ENCODE data around the gene OBSCN.

Gene OBSCN

GRCh38 chr1:228362141-228362883, 154.5 kb downstream of the OBSCN start:
- no peak for DNase-seq

- no peak for DNase-seq
Measured at GRCh38 chr1:228362884-228363450, 155.1 kb downstream of the OBSCN start.

GRCh38 chr1:228363686-228364067, 155.8 kb downstream of the OBSCN start:
- no peak for DNase-seq

- DNase-seq, result no peak
Measured at GRCh38 chr1:228364068-228364705, 156.3 kb downstream of the OBSCN start.

DNA sequence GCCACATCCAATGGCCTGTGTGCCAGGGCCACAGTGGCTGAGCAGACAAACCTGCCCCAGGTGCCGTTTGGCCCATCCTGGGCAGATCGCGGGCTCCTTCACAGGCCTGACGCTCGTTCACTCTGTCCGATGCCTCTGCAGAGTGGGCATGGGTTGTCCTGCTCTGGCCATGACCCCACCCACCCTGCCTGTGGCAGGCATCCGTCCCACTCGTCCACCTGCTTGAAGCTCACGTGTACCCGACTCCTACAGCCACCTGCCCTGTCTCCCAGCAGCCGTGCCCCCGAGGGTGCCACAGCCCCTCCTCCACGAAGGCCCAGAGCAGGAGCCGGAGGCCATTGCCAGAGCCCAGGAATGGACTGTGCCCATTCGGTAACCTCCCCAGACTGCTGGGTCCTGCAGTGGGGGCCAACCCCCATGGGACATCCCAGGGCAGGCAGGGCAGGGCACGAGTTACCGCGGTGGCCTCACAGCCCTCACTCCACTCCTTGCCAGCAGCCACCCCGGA, 156.9 kb downstream of the OBSCN start:
- DNase-seq, result no peak

DNA sequence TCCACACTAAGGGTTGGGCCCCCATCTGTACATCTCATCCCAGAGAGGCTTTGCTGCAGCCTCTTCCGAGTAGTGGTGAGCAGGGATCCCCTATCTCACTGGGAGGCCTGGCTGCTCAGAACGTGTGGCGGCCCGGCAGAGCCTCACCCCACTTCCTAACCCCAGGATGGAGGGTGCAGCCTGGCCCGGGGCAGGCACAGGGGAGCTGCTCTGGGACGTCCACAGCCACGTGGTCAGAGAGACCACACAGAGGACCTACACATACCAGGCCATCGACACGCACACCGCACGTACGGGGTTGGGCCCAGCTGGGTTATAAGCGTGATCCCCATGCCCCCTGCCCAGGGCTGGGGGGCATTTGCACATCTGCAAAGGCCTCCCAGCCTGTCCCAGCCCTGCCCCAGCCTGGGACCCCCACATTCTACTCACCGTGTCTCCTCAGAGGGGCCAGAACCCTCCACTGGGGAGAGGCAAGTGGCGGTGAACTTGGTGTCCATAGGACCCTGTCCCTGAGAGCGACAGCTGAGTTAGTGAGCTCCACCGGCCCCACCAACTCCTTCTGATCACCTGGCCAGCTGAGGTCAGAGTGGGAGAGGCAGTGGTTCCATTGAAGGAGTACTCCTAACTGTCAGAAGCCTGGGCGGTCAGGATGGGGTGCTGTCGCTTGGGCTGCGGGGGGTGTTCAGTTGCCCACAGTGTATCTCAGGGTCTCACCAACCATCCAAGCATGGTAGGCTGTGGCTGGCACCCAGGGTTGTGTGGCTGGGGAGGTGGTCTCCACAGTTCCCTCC, 157.6 kb downstream of the OBSCN start:
- no peak for DNase-seq

DNA sequence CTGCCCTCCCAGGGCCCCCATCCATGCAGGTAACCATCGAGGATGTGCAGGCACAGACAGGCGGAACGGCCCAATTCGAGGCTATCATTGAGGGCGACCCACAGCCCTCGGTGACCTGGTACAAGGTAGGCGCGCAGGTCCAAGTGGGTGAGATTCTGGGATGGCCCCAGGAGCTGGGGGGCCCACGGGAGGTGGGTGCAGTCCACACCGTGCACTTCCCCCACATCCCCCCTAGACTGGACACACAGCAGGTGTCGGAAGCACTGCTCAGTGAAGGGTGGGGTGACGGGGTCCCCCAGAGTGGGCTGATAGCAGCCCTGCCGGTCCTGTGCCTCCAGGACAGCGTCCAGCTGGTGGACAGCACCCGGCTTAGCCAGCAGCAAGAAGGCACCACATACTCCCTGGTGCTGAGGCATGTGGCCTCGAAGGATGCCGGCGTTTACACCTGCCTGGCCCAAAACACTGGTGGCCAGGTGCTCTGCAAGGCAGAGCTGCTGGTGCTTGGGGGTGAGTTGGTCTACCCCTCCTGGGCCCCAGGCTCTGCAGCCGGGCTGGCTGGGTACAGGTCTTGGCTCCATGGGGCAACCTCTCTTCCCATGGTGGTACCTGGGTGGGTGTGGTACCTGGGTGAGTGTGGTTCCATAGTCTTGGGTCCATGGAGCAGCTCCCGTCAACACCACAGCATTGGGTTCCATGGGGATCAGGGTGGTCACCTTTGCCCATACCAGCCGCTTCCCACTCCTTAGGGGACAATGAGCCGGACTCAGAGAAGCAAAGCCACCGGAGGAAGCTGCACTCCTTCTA, 158.4 kb downstream of the OBSCN start:
- DNase-seq, result no peak

GRCh38 chr1:228366866-228367741, 159.3 kb downstream of the OBSCN start:
- no peak for DNase-seq

DNA sequence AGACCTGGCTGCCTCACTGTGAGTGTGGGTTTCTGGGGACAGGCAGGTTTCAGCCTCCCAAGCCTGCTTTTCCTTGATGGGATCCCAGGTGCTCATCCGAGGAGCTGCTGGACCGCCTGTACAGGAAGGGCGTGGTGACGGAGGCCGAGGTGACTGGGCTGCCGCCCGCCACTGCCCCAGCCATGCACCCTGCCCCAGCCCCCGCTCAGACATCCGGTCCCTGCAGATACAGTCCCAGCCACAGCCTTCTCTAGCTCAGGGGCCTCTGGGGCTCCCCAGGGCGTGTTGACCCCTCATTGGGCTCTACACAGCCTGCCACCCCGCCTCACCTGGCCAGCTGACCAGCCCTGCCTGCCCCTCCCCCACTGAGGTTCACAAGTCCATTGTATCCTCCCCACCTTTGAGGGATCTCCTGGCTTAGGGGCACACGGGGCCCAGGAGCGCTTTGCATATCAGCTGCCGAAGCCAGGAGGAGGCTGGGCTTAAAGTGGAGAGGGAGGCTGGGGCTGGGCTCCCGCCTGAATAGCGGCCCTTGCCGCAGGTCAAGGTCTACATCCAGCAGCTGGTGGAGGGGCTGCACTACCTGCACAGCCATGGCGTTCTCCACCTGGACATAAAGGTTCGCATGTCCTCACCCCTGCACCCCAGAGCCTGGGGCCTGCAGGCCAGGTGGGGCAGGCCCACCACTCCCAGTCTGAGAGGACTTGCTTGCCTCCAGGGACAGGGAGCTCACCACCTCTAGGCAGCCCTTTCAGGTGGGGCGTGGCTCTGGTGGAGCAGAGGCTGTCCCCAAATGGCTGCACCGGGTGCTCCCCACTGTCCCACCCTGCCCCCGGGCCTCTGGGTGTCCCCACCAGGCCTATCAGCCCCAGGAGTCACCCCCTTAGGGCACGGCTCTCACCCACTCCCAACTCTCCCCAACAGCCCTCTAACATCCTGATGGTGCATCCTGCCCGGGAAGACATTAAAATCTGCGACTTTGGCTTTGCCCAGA, 160.3 kb downstream of the OBSCN start:
- no peak for DNase-seq

DNA sequence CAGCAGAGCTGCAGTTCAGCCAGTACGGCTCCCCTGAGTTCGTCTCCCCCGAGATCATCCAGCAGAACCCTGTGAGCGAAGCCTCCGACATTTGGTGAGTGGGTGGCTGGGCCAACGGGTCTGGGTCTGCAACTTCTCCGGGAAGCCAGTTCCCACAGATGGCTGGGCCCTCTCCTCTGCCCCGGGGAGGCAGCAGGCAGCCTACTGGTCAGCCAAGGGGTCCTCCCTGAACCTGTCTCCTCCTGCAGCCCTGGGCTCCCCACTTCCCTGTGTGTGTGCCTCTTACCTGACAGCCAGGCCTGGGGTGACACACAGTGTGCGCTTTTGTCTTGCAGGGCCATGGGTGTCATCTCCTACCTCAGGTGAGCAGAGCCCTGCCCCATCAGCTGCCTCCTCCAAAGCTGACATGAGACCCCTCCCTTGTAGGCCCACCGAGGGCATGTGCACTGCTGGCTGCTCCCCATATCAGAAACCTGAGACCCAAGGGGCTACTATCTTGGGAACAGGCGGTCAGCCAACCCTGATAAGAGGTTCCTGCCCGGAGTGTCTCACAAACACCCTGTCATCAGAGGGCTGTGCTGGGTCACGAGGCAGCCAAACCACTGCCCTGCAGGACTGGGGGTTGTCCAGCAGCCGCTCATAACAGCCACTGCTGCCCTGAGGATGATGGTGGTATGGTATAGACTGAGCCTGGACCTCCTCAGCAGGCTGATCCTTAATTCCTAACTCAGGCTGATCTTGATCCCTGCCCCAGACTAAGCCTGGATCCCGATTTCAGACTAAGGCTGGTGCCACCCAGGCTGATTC, 161.2 kb downstream of the OBSCN start:
- DNase-seq, result no peak

DNA sequence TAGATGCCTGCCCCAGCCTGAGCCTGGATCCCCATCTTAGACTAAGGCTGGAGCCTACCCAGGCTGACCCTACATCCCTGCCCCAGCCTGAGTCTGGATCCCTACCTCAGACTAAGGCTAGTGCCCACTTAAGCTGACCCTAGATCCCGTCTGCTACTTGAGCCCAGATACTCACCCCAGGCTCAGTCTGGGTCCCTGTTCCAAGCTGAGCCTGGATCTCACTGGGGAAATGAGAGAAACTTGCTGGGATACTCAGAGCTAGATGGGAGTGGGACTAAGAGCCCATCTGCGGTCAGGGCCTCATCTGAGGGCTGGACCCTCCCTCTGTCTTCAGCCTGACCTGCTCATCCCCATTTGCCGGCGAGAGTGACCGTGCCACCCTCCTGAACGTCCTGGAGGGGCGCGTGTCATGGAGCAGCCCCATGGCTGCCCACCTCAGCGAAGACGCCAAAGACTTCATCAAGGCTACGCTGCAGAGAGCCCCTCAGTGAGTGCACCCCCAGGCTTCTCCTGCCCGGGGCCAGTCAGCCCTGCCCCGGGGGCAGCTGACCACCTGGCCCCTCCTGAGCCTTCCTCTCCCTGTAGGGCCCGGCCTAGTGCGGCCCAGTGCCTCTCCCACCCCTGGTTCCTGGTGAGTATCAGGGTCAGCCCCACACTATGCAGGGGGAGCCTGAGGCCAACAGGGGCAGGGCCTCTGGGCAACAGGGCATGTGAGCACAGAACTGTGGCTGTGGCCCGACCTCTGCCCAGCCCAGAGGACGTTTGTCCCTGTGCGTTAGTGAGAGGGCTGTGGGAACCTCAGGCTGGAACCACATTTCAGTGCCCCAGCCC, 162.0 kb downstream of the OBSCN start:
- DNase-seq, result no peak

DNA sequence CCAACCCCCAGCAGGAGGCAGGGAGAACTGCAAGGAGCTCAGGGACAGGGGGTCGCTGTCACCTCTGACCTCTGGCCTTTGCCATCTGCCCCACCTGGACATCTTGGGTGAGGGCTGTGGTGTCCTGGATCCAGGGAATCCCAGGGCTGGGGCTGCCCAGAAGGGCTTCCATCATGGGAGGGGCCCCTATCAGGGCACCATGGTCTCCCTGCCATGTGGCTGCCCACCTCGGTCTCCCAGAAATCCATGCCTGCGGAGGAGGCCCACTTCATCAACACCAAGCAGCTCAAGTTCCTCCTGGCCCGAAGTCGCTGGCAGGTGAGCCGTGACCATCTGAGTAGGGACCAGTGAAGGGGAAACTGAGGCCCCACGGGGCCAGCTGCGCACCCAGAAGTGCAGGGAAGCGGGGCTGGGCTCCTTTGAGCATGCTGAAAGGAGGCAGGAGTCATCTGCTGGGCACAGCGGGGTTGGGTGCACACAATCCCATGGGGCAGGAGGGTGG, 162.6 kb downstream of the OBSCN start:
- no peak for DNase-seq

DNA sequence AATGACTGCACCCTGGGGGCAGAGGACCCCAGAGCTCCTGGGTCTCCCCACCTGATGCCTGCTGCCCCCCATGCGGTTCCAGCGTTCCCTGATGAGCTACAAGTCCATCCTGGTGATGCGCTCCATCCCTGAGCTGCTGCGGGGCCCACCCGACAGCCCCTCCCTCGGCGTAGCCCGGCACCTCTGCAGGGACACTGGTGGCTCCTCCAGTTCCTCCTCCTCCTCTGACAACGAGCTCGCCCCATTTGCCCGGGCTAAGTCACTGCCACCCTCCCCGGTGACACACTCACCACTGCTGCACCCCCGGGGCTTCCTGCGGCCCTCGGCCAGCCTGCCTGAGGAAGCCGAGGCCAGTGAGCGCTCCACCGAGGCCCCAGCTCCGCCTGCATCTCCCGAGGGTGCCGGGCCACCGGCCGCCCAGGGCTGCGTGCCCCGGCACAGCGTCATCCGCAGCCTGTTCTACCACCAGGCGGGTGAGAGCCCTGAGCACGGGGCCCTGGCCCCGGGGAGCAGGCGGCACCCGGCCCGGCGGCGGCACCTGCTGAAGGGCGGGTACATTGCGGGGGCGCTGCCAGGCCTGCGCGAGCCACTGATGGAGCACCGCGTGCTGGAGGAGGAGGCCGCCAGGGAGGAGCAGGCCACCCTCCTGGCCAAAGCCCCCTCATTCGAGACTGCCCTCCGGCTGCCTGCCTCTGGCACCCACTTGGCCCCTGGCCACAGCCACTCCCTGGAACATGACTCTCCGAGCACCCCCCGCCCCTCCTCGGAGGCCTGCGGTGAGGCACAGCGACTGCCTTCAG, 163.3 kb downstream of the OBSCN start:
- DNase-seq, result no peak

DNA sequence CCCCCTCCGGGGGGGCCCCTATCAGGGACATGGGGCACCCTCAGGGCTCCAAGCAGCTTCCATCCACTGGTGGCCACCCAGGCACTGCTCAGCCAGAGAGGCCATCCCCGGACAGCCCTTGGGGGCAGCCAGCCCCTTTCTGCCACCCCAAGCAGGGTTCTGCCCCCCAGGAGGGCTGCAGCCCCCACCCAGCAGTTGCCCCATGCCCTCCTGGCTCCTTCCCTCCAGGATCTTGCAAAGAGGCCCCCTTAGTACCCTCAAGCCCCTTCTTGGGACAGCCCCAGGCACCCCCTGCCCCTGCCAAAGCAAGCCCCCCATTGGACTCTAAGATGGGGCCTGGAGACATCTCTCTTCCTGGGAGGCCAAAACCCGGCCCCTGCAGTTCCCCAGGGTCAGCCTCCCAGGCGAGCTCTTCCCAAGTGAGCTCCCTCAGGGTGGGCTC, 163.9 kb downstream of the OBSCN start:
- no peak for DNase-seq

DNA sequence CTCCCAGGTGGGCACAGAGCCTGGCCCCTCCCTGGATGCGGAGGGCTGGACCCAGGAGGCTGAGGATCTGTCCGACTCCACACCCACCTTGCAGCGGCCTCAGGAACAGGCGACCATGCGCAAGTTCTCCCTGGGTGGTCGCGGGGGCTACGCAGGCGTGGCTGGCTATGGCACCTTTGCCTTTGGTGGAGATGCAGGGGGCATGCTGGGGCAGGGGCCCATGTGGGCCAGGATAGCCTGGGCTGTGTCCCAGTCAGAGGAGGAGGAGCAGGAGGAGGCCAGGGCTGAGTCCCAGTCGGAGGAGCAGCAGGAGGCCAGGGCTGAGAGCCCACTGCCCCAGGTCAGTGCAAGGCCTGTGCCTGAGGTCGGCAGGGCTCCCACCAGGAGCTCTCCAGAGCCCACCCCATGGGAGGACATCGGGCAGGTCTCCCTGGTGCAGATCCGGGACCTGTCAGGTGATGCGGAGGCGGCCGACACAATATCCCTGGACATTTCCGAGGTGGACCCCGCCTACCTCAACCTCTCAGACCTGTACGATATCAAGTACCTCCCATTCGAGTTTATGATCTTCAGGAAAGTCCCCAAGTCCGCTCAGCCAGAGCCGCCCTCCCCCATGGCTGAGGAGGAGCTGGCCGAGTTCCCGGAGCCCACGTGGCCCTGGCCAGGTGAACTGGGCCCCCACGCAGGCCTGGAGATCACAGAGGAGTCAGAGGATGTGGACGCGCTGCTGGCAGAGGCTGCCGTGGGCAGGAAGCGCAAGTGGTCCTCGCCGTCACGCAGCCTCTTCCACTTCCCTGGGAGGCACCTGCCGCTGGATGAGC, 164.5 kb downstream of the OBSCN start:
- DNase-seq, result no peak

GRCh38 chr1:228373004-228373680, 165.3 kb downstream of the OBSCN start:
- DNase-seq, result no peak
